Measurements from ENCODE around the gene CRTC3. TPM values are rescaled to one million over a fixed set of nuclear protein-coding genes. Genes with fewer than 3 reads are reported as not detected.
"Not testable (repeated sequence)": the region's sequence is repeated elsewhere in the genome, so short reads cannot be mapped to it uniquely, and the experiment has no call there.

Gene CRTC3
- total RNA-seq, 4 donors from 2014 or later = 19.8 to 33.1 (median 25.9) TPM

DNA sequence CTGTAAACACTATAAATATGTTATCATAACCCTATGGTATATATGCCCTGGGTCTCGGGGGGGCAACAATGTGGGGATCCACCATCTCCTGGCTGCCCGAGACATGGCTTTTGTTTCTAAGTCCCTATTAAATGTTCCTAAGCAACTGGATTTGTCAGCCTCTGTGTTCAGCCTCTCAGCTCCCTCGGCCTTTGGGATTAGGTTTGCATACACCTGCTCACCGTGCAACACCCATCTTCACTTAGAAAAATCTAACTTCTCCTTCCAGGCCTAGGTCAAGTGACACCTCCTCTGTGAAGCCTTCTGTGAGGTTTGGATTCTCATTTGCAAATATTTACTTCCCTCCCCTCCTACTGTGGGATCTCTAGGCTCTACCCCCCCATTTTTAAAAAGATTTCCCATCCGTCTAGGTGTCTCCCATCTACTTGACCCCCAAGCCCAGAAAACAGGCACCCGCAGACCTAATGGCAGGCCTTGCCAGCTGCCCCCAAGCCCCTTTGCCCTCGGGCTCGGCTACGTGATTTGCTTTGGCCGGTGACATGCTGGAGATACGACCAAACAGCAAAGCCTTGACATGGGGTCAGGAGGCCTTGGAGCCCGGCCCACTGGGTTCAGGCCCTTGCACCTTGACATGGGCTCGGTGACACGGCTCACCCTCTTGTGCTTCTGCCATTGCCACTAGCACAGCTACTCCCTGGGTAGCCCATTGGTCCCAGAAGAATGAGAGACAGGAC, 121.4 kb downstream of the CRTC3 start:
- TF ChIP-seq, protein P1, sequence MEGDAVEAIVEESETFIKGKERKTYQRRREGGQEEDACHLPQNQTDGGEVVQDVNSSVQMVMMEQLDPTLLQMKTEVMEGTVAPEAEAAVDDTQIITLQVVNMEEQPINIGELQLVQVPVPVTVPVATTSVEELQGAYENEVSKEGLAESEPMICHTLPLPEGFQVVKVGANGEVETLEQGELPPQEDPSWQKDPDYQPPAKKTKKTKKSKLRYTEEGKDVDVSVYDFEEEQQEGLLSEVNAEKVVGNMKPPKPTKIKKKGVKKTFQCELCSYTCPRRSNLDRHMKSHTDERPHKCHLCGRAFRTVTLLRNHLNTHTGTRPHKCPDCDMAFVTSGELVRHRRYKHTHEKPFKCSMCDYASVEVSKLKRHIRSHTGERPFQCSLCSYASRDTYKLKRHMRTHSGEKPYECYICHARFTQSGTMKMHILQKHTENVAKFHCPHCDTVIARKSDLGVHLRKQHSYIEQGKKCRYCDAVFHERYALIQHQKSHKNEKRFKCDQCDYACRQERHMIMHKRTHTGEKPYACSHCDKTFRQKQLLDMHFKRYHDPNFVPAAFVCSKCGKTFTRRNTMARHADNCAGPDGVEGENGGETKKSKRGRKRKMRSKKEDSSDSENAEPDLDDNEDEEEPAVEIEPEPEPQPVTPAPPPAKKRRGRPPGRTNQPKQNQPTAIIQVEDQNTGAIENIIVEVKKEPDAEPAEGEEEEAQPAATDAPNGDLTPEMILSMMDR (IDR thresholded peaks at IDR 0.05) = no peak
- no peak for TF ChIP-seq POLR2A (IDR thresholded peaks at IDR 0.05)
- no peaks in the 10 kb centered on the region for H3K36me3 ChIP-seq
- peaks cover 0 to 30% (median 6%) of the 10 kb centered on the region in 4 donors for H3K4me1 ChIP-seq
- H3K9me3 ChIP-seq = no peaks in the 10 kb centered on the region
- DNase-seq = no peak
- H3K27me3 ChIP-seq = no peaks in the 10 kb centered on the region
- H3K4me3 ChIP-seq = no peak overlapping the region
- H3K27ac ChIP-seq = no peak overlapping the region

DNA sequence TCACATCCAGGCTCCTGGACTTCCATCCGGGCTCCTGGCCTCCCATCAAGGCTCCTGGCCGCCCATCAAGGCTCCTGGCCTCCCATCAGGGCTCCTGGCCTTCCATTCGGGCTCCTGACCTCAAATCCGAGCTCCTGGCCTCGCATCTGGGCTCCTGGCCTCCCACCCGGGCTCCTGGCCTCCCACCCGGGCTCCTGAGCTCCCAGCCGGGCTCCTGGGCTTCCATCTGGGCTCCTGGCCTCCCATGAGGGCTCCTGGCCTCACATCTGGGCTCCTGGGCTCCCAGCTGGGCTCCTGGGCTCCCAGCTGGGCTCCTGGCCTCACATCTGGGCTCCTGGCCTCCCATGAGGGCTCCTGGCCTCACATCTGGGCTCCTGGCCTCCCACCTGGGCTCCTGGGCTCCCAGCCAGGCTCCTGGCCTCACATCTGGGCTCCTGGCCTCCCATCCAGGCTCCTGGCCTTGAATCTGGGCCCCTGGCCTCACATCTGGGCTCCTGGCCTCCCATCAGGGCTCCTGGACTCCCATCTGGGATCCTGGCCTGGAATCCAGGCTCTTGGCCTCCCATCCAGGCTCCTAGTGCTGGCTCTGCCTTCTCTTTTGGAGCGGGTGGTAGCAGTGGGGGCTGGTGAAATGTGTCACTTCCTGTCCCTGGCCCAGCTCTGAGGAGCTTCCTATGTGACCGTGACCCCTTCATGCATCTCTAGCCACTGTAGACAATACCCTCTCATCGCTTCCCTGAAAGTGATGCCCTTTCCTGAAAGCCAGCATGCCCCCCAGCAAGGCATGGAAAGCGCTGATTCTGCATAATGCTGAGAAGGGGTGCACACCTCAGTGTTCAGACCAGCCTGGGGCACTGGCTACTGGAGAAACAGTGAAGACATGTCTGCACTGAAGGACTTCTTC, 124.8 kb downstream of the CRTC3 start:
- no peak overlapping the region for H3K27ac ChIP-seq
- no peaks in the 10 kb centered on the region for H3K27me3 ChIP-seq
- no peaks in the 10 kb centered on the region for H3K9me3 ChIP-seq
- H3K36me3 ChIP-seq = no peaks in the 10 kb centered on the region
- peaks cover 0 to 15% (median 7%) of the 10 kb centered on the region in 4 donors for H3K4me1 ChIP-seq
- no peak for TF ChIP-seq POLR2A (IDR thresholded peaks at IDR 0.05)
- TF ChIP-seq, protein P1 (IDR thresholded peaks at IDR 0.05) = no peak
- no peak for DNase-seq
- no peak overlapping the region for H3K4me3 ChIP-seq

DNA sequence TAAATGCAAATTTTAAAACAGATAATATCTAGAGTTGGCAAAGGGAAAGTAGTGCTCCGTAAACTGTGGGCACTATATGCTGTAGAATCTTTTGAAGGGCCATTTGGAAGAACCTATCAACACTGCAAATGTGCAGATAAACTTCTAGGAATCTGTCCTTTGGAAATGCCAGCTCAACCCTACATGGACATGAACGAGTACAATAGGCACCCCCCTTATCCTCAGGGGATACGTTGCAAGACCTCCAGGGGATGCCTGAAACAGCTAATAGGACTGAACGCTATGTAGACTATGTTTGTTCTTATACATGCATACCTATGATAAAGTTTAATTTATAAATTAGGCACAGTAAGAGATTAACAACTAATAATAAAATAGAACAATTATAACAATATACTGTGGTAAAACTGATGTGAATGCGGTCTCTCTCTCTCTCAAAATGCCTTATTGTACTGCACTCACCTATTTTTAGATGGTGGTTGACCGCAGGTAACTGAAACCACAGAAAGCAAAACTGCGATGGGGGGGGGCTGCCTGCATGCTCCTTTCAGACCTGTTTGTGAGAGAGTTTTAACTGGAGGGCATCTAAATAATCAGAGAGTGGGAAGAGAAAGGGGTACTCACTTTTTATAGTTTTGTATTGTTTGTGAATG, 127.9 kb downstream of the CRTC3 start:
- peak in 2 of 3 donors; percentile 52 to 72 for DNase-seq
- not testable (repeated sequence) for H3K27me3 ChIP-seq, H3K4me3 ChIP-seq, H3K36me3 ChIP-seq, H3K9me3 ChIP-seq, H3K27ac ChIP-seq
- H3K4me1 ChIP-seq = peaks cover 0 to 30% (median 13%) of the 10 kb centered on the region in 4 donors

DNA sequence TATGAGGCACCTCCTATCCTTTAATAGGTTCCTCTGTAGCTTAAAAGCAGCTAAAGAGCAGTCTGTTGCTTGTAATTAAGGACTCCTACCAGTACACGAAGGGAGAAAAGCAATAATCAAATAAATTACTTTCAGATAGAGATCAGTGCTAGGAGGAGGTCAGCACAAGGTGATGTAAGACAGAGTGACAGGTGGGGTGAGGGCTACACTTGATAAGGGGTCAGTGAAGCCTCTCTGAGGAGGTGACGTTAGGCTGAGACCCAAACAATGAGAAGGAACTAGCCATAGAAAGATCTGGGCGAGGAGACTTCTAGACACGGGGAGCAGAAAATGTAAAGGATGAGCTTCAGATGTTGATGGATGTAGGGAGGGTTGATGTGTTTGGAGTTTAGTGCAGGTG, 129.8 kb downstream of the CRTC3 start:
- no peak overlapping the region for H3K27ac ChIP-seq
- no peaks in the 10 kb centered on the region for H3K9me3 ChIP-seq
- no peaks in the 10 kb centered on the region for H3K36me3 ChIP-seq
- TF ChIP-seq, protein P1 (IDR thresholded peaks at IDR 0.05) = no peak
- TF ChIP-seq POLR2A (IDR thresholded peaks at IDR 0.05) = no peak
- peaks cover 0 to 30% (median 10%) of the 10 kb centered on the region in 4 donors for H3K4me1 ChIP-seq
- H3K4me3 ChIP-seq = no peak overlapping the region
- H3K27me3 ChIP-seq = no peaks in the 10 kb centered on the region
- DNase-seq = no peak

DNA sequence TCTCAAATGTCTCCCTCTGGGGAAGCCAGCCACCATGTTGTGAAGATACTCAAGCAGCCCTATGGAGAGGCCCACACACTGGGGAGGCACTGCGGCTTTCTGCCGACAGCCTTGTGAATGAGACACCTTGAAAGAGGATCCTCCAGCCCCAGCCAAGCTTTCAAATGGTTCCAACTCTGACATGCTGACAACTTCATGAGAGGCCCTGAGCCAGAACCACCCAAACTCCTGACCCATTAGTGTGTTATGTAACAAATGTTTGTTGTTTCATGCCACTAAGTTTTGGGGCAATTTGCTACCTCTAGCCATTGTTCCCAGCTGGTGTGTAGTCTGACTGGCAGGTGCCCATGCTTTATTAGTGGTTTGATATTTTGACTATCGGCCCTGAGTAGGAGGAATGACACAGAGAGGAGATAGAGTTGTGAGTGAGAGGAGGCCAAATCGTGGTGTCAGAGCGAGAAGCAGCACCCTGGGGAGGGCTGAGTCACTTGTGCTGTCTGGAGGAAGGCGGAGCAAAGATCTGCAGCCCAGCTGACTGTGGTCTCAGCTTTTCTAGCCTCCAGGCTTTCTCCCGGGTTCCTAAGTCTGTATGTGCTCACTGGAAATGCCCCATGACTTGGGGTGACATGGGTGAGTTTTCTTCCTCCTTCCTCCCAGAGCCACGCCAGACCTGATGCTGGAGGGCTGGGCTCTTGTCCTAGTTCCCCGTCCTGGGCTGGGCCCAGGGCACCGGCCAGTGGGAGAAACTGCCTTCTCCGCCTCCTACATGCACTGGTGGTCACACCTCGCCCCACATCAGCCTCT, 130.7 kb downstream of the CRTC3 start:
- Histone ChIP-seq H3K36me3 (no peaks in the 10 kb centered on the region), H3K9me3 (no peaks in the 10 kb centered on the region), H3K27ac (peak overlapping the region; percentile 44 to 70 (median 61)), H3K4me3 (peak overlapping the region in 2 of 4 donors; percentile 19 to 24), H3K4me1 (peaks cover 0 to 30% (median 13%) of the 10 kb centered on the region in 4 donors), H3K27me3 (no peaks in the 10 kb centered on the region)
- DNase-seq = peak in 2 of 3 donors; percentile 37 to 75
- TF ChIP-seq, protein P1 (IDR thresholded peaks at IDR 0.05) = no peak
- TF ChIP-seq POLR2A (IDR thresholded peaks at IDR 0.05) = no peak

DNA sequence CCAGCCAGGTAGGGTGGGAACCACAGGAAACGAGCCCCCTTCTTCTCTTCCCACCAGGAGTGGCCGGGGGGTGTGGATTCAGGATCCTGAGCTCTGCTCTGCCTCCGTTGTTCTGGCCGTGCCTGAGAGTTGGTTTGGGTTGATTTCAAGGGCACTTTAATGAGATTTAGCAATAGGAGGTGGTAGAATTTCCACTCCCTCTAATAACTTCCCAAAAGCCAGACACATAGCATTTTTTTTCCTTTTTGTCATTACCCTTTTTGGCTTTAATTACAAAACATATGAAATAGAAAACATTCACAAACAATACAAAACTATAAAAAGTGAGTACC, 131.2 kb downstream of the CRTC3 start:
- not testable (repeated sequence) for DNase-seq, H3K36me3 ChIP-seq, H3K27me3 ChIP-seq, H3K9me3 ChIP-seq
- peak overlapping the region; percentile 44 to 70 (median 61) for H3K27ac ChIP-seq
- peak overlapping the region in 2 of 4 donors; percentile 19 to 24 for H3K4me3 ChIP-seq
- peaks cover 0 to 30% (median 15%) of the 10 kb centered on the region in 4 donors for H3K4me1 ChIP-seq

DNA sequence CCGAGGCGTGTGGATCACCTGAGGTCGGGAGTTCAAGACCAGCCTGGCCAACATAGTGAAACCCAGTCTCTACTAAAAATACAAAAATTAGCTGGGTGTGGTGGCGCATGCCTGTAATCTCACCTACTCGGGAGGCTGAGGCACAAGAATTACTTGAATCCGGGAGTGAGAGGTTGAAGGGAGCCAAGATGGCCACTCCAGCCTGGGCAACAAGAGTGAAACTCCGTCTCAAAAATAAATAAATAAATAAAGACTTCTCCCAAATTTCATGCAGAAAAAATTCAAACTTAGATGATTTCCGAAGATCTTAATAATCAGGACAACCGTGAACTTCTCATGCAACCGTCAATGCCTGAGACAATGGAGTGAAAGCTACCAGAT, 134.3 kb downstream of the CRTC3 start:
- not testable (repeated sequence) for H3K27me3 ChIP-seq, DNase-seq
- peaks cover 0 to 25% (median 9%) of the 10 kb centered on the region in 4 donors for H3K4me1 ChIP-seq

More for the DNA sequence above, 134.3 kb downstream of the CRTC3 start:
- H3K4me3 ChIP-seq, H3K27ac ChIP-seq, H3K36me3 ChIP-seq, H3K9me3 ChIP-seq: not testable (repeated sequence)

All from Peyer's patch (tissue), 4 donors.